ENCODE data around the gene CTF1.
"Not testable (repeated sequence)": the region's sequence is repeated elsewhere in the genome, so short reads cannot be mapped to it uniquely, and the experiment has no call there.

Gene CTF1

GRCh38 chr16:30887927-30888326 is 8.5 kb upstream of the CTF1 start:
- in situ Hi-C loops (cut with HindIII; ENCODE audit: low sequenced_read_pairs), result no loop called here

GRCh38 chr16:30888856-30889499 is 7.4 kb upstream of the CTF1 start:
- in situ Hi-C loops (cut with HindIII; ENCODE audit: low sequenced_read_pairs), result no loop called here

DNA sequence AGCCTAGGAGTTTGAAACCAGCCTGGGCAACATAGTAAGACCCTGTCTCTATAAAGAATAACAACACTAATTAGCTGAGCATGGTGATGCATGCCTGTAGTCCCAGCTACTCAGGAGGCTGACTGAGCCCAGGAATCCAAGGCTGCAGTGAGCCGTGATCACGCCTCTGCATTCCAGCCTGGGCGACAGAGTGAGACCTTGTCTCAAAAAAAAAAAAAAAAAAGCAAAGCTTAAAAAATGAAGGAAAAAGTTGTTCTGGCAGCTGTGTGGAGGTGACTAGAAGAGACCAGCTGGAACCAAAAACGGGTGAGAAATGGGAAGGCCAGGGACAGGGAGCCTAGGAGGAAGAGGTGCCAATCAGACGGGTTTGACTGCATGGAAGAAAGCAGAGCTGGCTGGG is 6.7 kb upstream of the CTF1 start:
- in situ Hi-C loops (cut with HindIII; ENCODE audit: low sequenced_read_pairs), result no loop called here

GRCh38 chr16:30891043-30891823 is 5.2 kb upstream of the CTF1 start:
- in situ Hi-C loops (cut with HindIII; ENCODE audit: low sequenced_read_pairs), result not testable (repeated sequence)

DNA sequence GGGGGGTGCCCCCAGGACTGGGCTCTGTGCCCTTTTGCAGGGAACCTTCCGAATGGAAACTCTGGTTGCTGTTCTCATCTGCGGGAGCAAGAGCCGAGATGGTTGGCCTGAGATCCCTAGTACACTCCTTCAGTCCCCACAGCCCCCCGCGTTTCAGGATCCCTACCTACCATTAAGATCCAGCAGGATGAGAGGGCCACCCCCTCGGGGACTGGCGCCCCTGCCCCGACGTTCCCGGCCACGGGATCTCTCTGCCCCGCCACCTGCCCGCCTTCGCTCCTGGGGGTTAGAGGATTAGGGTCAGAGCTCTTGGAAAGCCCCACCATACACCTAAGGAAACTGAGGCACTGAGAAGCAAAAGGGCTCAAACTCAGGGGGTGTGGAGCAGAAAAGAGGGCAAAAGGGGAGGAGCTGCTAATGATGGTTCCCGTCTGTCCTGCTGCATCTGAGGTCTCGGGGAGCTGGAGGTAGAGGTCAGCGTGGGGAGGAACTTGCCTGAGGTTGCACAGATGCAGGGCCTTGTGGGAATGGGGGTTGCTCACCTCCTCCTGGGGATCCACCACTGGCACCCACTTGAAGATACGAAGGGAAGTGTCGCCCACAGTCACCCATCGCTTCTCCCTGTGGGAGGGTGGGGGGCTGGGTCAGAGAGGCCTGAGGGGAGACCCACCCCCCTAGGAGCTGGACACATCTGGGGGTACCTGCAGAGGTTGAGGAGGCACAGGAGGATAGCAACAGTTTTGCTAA is 3.6 kb upstream of the CTF1 start:
- in situ Hi-C loops (cut with HindIII; ENCODE audit: low sequenced_read_pairs), result no loop called here

- in situ Hi-C loops (cut with HindIII; ENCODE audit: low sequenced_read_pairs), result no loop called here
Measured at GRCh38 chr16:30893417-30893743, 3.0 kb upstream of the CTF1 start.

- in situ Hi-C loops (cut with HindIII; ENCODE audit: low sequenced_read_pairs), result no loop called here
Measured at GRCh38 chr16:30893744-30894539, 2.5 kb upstream of the CTF1 start, which contains the start of gene BCL7C. Gene BCL7C (minus strand): TSS chr16:30894077. CDS start chr16:30893944, 133 bp downstream.

DNA sequence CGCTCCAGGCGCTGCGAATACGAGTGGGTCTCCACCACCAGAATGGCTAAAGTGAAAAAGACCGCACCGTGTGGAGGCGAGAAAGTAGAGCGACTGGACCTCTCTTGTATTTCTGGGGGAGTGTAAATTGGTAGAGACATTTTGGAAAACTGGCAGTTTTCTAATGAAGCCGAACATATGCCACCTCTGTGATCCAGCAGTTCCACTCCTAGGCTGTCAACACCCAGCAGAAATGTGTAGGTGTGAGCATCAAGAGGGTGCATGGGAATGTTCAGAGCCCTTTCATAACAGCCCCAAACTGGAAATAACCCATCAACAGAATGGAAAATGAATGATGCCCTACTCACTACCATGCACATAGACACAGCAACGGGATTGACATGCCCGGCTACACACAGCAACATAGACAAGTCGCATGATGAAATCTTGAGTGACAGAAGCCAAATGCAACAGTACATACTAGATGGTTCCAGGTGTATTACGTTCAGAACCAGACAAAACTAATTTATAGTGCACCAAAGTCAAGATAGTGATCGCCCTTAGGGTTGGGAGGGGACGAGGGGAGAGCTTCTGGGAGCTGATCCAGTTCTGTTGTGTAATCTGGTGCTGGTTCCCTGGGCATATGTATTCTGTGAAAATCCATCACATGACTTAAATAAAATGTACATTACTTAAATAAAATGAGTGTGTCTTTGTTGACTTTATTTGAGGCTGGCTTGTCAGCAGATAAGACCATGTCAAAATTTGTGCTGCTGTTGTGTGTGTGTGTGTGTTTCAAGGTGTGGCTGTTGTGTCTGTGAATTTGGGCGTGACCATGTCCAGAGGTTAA is 1.7 kb upstream of the CTF1 start:
- in situ Hi-C loops (cut with HindIII; ENCODE audit: low sequenced_read_pairs), result no loop called here

DNA sequence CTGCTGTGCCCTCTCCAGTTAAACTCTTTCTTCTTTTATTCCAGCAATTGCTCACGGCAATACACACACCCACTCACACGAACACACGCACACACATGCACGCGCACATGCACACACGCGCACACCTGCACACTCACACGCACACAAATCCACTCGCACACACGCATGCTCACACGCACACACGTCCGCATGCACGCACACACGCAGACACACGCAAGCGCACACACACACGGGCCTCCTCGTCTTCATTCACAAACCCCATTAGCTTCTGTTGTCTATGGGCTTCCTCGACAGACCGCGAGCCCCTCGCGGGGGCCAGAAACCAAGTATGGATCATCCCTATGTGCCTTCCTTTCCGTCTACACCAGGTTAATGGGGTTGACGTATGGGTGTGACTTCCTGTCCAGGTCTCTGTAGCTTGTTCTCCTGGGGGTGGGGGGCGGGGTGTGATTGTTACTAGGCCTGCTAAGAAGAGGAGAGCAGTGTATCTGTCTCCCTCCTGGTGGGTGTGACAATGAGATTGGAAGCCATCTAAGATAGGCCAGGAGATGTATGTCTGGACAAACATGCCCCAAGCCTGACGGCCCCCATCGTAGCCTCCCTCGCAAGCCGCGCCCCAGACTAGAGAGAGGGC is 670 bp upstream of the CTF1 start:
- in situ Hi-C loops (cut with HindIII; ENCODE audit: low sequenced_read_pairs), result no loop called here

DNA sequence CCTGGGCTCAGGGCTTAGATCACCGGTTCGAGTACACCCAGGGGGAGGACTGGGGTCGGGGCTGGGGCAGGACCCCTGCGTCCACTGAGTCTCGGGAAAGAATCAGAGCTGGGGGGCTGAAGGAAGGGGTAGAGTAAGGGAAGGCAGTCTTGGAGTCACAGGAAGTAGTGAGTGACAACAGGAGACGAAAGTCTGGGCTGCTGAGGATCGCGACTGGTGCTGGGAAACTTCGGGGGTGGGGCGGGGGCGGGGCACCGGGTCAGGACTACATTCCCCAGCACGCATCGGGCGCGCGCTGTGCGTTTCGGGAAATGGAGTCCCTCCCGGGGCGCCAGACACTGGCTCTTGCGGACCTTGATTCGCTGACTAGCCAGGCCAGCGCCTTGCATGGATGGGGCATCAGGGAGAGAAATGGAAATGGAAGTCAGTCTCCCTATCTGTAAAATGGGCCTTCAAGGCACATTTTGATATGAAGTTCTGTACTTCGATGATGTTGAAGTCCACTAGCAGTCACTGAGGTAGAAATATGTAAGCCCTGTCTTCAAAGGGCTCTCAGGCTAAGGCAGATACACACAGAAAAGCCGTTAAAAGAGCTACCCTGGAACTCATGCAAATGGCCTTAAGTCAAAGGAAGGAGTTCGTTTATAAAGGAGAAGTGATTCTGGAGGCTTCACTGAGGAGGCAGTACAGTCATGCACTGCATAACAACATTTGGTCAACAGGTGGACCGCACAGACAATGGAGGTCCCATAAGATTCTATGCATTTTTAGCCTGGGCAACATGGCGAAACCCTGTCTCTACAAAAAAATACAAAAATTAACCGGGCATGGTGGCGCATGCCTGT is 697 bp downstream of the CTF1 start:
- in situ Hi-C loops (cut with HindIII; ENCODE audit: low sequenced_read_pairs), result no loop called here

- in situ Hi-C loops (cut with HindIII; ENCODE audit: low sequenced_read_pairs), result no loop called here
Measured at GRCh38 chr16:30899794-30900193, 3.4 kb downstream of the CTF1 start.

GRCh38 chr16:30900588-30900987 is 4.2 kb downstream of the CTF1 start:
- in situ Hi-C loops (cut with HindIII; ENCODE audit: low sequenced_read_pairs), result no loop called here

- in situ Hi-C loops (cut with HindIII; ENCODE audit: low sequenced_read_pairs), result no loop called here
Measured at GRCh38 chr16:30901201-30902028, 5.0 kb downstream of the CTF1 start.

- in situ Hi-C loops (cut with HindIII; ENCODE audit: low sequenced_read_pairs), result no loop called here
Measured at GRCh38 chr16:30902029-30902972, 5.9 kb downstream of the CTF1 start.

DNA sequence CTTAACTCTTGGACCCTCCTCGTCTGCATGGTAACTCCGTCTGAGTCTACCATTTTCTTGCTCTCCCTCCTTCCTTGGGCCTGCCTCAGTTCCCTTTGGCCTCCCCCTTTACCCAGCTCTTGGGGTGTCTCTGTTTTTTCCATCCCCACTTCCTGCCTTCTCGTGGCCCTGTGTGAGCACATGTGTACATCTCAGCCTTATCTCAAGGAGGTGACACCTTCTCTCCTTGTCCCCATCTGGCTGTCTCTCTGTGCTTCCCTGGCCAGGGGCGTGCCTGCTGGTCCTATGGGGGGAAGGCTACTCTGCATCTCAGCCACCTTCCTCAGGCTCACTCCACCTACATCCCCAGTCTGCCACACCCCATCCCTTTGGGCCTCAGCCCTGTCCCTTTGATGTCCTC is 6.6 kb downstream of the CTF1 start:
- in situ Hi-C loops (cut with HindIII; ENCODE audit: low sequenced_read_pairs), result no loop called here

GRCh38 chr16:30903596-30903995 is 7.2 kb downstream of the CTF1 start:
- in situ Hi-C loops (cut with HindIII; ENCODE audit: low sequenced_read_pairs), result no loop called here
